HepG2 (cell line): Measurements from ENCODE around the gene MINDY1.

ENCODE experiments used
- HDAC1 ChIP-seq: sonication (generic); formaldehyde crosslinking; IDR thresholded peaks from 2 replicates; pipeline ENCODE4 v1.5.1; 2020; ENCODE audit warnings: mild to moderate bottlenecking, missing genetic modification reagents
- HDAC2 ChIP-seq: sonication (generic); formaldehyde crosslinking; IDR thresholded peaks from 2 replicates; pipeline ENCODE4 v1.4.0; 2020; ENCODE audit warnings: missing genetic modification reagents
- PAWR ChIP-seq: sonication (generic); formaldehyde crosslinking; IDR thresholded peaks from 2 replicates; pipeline ENCODE4 v1.4.0; 2020; ENCODE audit warnings: missing genetic modification reagents, mild to moderate bottlenecking, borderline replicate concordance
- PBX3 ChIP-seq: sonication (generic); formaldehyde crosslinking; IDR thresholded peaks from 2 replicates; pipeline ENCODE4 v1.8.1; 2023; ENCODE audit warnings: missing genetic modification reagents, inconsistent platforms, borderline replicate concordance
- RXRB ChIP-seq: IDR thresholded peaks from 2 replicates; pipeline ENCODE4 v1.6.1; 2016; ENCODE audit warnings: borderline replicate concordance, missing genetic modification reagents, missing compliant biosample characterization
- TFDP1 ChIP-seq: IDR thresholded peaks from 2 replicates; pipeline ENCODE4 v1.6.1; 2016; ENCODE audit warnings: missing compliant biosample characterization, missing genetic modification reagents, borderline replicate concordance
- ZBTB39 ChIP-seq: sonication (generic); formaldehyde crosslinking; IDR thresholded peaks from 2 replicates; pipeline ENCODE4 v1.5.0; 2020; ENCODE audit warnings: missing genetic modification reagents
- ZNF431 ChIP-seq: sonication (generic); formaldehyde crosslinking; IDR thresholded peaks from 2 replicates; pipeline ENCODE4 v1.9.0; 2022; ENCODE audit warnings: missing genetic modification reagents, low read depth, mild to moderate bottlenecking, borderline replicate concordance
- TF ChIP-seq, protein P1 (sequence below): sonication (generic); formaldehyde crosslinking; IDR thresholded peaks from 2 replicates; pipeline ENCODE4 v1.5.0; 2020; ENCODE audit warnings: mild to moderate bottlenecking, missing genetic modification reagents, moderate library complexity
- TF ChIP-seq, protein P2 (sequence below): sonication (generic); formaldehyde crosslinking; IDR thresholded peaks from 2 replicates; pipeline ENCODE4 v1.8.1; 2022; ENCODE audit warnings: low read depth, mild to moderate bottlenecking, missing genetic modification reagents
- TF ChIP-seq, protein P3 (sequence below), 2 experiments: IDR thresholded peaks; 2 replicates each; pipeline ENCODE4 v1.6.1; 2011 to 2012; ENCODE audit warnings: low read length in 2 of 2, borderline replicate concordance in 1 of 2, low read depth in 1 of 2, mild to moderate bottlenecking in 1 of 2, moderate library complexity in 1 of 2

DNA sequence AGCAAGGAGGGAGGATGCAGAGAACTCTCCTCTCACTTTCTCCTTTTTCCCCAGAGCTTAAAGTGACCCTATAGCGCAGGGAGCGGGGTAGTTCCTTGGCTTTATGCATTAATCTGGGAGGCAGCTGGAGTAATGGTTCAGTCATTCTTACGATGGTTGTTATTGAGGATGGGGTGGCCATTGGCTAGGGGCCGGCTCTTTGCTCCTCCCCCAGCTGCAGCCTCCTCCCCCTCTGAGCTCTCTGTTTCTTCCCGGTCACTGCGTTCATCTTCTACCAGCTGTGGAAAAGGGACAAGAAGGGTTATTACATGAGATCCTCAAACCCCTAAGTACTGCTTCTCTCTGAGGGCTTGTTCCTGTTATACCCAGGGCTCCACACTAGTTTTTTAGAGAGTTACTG lies 40.7 kb downstream of the MINDY1 start:
- TF ChIP-seq, protein P1, sequence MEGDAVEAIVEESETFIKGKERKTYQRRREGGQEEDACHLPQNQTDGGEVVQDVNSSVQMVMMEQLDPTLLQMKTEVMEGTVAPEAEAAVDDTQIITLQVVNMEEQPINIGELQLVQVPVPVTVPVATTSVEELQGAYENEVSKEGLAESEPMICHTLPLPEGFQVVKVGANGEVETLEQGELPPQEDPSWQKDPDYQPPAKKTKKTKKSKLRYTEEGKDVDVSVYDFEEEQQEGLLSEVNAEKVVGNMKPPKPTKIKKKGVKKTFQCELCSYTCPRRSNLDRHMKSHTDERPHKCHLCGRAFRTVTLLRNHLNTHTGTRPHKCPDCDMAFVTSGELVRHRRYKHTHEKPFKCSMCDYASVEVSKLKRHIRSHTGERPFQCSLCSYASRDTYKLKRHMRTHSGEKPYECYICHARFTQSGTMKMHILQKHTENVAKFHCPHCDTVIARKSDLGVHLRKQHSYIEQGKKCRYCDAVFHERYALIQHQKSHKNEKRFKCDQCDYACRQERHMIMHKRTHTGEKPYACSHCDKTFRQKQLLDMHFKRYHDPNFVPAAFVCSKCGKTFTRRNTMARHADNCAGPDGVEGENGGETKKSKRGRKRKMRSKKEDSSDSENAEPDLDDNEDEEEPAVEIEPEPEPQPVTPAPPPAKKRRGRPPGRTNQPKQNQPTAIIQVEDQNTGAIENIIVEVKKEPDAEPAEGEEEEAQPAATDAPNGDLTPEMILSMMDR (CRISPR knock-in tag): no peak
- TF ChIP-seq HDAC2 (CRISPR knock-in tag) (no peak), RXRB (CRISPR knock-in tag) (no peak), HDAC1 (CRISPR knock-in tag) (no peak), TFDP1 (CRISPR knock-in tag) (no peak), ZNF431 (CRISPR knock-in tag) (no peak), PBX3 (CRISPR knock-in tag) (no peak), PAWR (no peak), ZBTB39 (CRISPR knock-in tag) (no peak)
- TF ChIP-seq, protein P2, sequence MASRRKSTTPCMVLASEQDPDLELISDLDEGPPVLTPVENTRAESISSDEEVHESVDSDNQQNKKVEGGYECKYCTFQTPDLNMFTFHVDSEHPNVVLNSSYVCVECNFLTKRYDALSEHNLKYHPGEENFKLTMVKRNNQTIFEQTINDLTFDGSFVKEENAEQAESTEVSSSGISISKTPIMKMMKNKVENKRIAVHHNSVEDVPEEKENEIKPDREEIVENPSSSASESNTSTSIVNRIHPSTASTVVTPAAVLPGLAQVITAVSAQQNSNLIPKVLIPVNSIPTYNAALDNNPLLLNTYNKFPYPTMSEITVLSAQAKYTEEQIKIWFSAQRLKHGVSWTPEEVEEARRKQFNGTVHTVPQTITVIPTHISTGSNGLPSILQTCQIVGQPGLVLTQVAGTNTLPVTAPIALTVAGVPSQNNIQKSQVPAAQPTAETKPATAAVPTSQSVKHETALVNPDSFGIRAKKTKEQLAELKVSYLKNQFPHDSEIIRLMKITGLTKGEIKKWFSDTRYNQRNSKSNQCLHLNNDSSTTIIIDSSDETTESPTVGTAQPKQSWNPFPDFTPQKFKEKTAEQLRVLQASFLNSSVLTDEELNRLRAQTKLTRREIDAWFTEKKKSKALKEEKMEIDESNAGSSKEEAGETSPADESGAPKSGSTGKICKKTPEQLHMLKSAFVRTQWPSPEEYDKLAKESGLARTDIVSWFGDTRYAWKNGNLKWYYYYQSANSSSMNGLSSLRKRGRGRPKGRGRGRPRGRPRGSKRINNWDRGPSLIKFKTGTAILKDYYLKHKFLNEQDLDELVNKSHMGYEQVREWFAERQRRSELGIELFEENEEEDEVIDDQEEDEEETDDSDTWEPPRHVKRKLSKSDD (CRISPR knock-in tag): no peak
- TF ChIP-seq, protein P3, sequence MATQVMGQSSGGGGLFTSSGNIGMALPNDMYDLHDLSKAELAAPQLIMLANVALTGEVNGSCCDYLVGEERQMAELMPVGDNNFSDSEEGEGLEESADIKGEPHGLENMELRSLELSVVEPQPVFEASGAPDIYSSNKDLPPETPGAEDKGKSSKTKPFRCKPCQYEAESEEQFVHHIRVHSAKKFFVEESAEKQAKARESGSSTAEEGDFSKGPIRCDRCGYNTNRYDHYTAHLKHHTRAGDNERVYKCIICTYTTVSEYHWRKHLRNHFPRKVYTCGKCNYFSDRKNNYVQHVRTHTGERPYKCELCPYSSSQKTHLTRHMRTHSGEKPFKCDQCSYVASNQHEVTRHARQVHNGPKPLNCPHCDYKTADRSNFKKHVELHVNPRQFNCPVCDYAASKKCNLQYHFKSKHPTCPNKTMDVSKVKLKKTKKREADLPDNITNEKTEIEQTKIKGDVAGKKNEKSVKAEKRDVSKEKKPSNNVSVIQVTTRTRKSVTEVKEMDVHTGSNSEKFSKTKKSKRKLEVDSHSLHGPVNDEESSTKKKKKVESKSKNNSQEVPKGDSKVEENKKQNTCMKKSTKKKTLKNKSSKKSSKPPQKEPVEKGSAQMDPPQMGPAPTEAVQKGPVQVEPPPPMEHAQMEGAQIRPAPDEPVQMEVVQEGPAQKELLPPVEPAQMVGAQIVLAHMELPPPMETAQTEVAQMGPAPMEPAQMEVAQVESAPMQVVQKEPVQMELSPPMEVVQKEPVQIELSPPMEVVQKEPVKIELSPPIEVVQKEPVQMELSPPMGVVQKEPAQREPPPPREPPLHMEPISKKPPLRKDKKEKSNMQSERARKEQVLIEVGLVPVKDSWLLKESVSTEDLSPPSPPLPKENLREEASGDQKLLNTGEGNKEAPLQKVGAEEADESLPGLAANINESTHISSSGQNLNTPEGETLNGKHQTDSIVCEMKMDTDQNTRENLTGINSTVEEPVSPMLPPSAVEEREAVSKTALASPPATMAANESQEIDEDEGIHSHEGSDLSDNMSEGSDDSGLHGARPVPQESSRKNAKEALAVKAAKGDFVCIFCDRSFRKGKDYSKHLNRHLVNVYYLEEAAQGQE (IDR thresholded peaks at IDR 0.05; ENCODE audit: borderline replicate concordance in 1 of 2, low read depth in 1 of 2, low read length in 2 of 2): no peak
